ENCODE data around the gene SLC22A12. TPM values are rescaled to one million over a fixed set of nuclear protein-coding genes. Genes with fewer than 3 reads are reported as not detected.

The SLC22A12 gene
- total RNA-seq, 1 experiment from 2014 or later = not detected

DNA sequence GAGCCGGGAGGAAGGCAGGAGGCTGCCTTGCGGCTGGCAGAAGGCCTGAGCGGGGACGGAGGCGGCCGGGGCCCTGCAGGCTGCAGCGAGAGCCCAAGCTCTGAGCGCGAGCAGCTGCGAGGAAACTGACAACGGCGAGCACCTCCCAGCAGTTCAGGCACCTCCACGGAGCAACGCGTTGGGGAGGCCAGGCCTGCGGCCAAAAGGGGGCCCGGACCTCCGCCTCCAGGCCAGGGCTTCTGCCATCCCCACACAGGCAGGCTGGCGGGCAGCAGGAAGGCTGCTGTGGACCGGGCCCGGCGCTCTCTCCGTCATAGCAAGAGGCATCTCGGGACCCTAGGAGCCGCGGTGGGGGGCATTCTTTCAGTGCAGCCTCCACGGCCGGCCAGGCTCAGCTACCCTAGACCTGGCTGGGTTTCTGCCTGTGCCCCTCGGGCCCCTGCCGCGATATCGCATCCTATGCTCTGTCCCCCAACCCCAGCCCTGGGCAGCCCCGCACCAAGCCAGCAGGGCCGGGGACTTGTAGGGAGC, 22.9 kb upstream of the SLC22A12 start:
- Histone ChIP-seq H3K79me2 (ENCODE audit: low read length) (no peaks in the 10 kb centered on the region), H4K20me1 (ENCODE audit: low read length) (no peaks in the 10 kb centered on the region), H3K9me2 (replicated peaks; ENCODE audit: low read length) (no peaks in the 10 kb centered on the region), H3K9me3 (ENCODE audit: low read length) (no peaks in the 10 kb centered on the region), H3K27ac (ENCODE audit: low read length) (no peak overlapping the region), H3K4me2 (ENCODE audit: low read length) (no peak overlapping the region), H3K4me3 (ENCODE audit: low read length) (no peak overlapping the region), H3K36me3 (ENCODE audit: low read depth, low read length) (no peaks in the 10 kb centered on the region), H3K4me1 (ENCODE audit: insufficient read depth, low read length) (0 out of 2 replicates have a peak, but pooled peaks cover 9% of the 10 kb centered on the region), H2AFZ (ENCODE audit: low read length) (no peak overlapping the region), H3F3A (ENCODE audit: low read length, unreplicated experiment) (no peaks in the 10 kb centered on the region), H3K27me3 (ENCODE audit: low read length) (peaks cover 14% of the 10 kb centered on the region), H3K9ac (ENCODE audit: low read length) (no peak overlapping the region)
- DNase-seq (no peak), ATAC-seq (no peak)
- BruUV-seq (replicated peaks) = no TSS peak
- intact Hi-C loops (cut with micrococcal nuclease) = no loop called here
- TF ChIP-seq CTCF (conservative IDR thresholded peaks at IDR 0.05; ENCODE audit: low read depth, low read length) = no peak
- ChIA-PET CTCF (no interaction called here), POLR2A (ENCODE audit: unreplicated experiment) (no interaction called here)

- intact Hi-C loops (cut with micrococcal nuclease) = no loop called here
- H3K27me3 ChIP-seq (ENCODE audit: low read length) = peaks cover 18% of the 10 kb centered on the region
- H3K4me2 ChIP-seq (ENCODE audit: low read length) = no peak overlapping the region
- CTCF ChIA-PET = no interaction called here
- H3K27ac ChIP-seq (ENCODE audit: low read length) = no peak overlapping the region
- no peaks in the 10 kb centered on the region for H3K9me3 ChIP-seq (ENCODE audit: low read length)
- no peak overlapping the region for H3K9ac ChIP-seq (ENCODE audit: low read length)
- H3K79me2 ChIP-seq (ENCODE audit: low read length) = no peaks in the 10 kb centered on the region
- no peak overlapping the region for H2AFZ ChIP-seq (ENCODE audit: low read length)
- POLR2A ChIA-PET (ENCODE audit: unreplicated experiment) = no interaction called here
- H3K4me1 ChIP-seq (ENCODE audit: insufficient read depth, low read length) = 0 out of 2 replicates have a peak, but pooled peaks cover 9% of the 10 kb centered on the region
- no TSS peak for BruUV-seq (replicated peaks)
- DNase-seq = no peak
- no peak for ATAC-seq
- no peaks in the 10 kb centered on the region for H3K9me2 ChIP-seq (replicated peaks; ENCODE audit: low read length)
- no peaks in the 10 kb centered on the region for H3K36me3 ChIP-seq (ENCODE audit: low read depth, low read length)
- TF ChIP-seq EZH2 (IDR thresholded peaks at IDR 0.05; ENCODE audit: low read length, unreplicated experiment) (no peak), EZH2phosphoT487 (IDR thresholded peaks at IDR 0.05; ENCODE audit: borderline replicate concordance, low read length) (no peak), CTCF (conservative IDR thresholded peaks at IDR 0.05; ENCODE audit: low read depth, low read length) (no peak)
- H4K20me1 ChIP-seq (ENCODE audit: low read length) = no peaks in the 10 kb centered on the region
- no peak overlapping the region for H3K4me3 ChIP-seq (ENCODE audit: low read length)
- H3F3A ChIP-seq (ENCODE audit: low read length, unreplicated experiment) = no peaks in the 10 kb centered on the region
Observed at GRCh38 chr11:64568584-64569140, 22.4 kb upstream of the SLC22A12 start.

- no peak for TF ChIP-seq CTCF (conservative IDR thresholded peaks at IDR 0.05; ENCODE audit: low read depth, low read length)
- TF ChIP-seq EZH2phosphoT487 (IDR thresholded peaks at IDR 0.05; ENCODE audit: borderline replicate concordance, low read length) = no peak
- TF ChIP-seq EZH2 (IDR thresholded peaks at IDR 0.05; ENCODE audit: low read length, unreplicated experiment) = no peak
- Histone ChIP-seq H2AFZ (ENCODE audit: low read length) (no peak overlapping the region), H3K4me2 (ENCODE audit: low read length) (no peak overlapping the region), H3K4me1 (ENCODE audit: insufficient read depth, low read length) (0 out of 2 replicates have a peak, but pooled peaks cover 9% of the 10 kb centered on the region), H3K27me3 (ENCODE audit: low read length) (peaks cover 24% of the 10 kb centered on the region), H4K20me1 (ENCODE audit: low read length) (no peaks in the 10 kb centered on the region), H3K9me3 (ENCODE audit: low read length) (no peaks in the 10 kb centered on the region), H3K27ac (ENCODE audit: low read length) (no peak overlapping the region), H3K36me3 (ENCODE audit: low read depth, low read length) (no peaks in the 10 kb centered on the region), H3K9ac (ENCODE audit: low read length) (no peak overlapping the region), H3F3A (ENCODE audit: low read length, unreplicated experiment) (no peaks in the 10 kb centered on the region), H3K9me2 (replicated peaks; ENCODE audit: low read length) (no peaks in the 10 kb centered on the region), H3K79me2 (ENCODE audit: low read length) (no peaks in the 10 kb centered on the region), H3K4me3 (ENCODE audit: low read length) (no peak overlapping the region)
- BruUV-seq (replicated peaks) = no TSS peak
- intact Hi-C loops (cut with micrococcal nuclease) = no loop called here
- no peak for DNase-seq
- CTCF ChIA-PET = no interaction called here
- no peak for ATAC-seq
- POLR2A ChIA-PET (ENCODE audit: unreplicated experiment) = no interaction called here
Observed at GRCh38 chr11:64569300-64569970, 21.6 kb upstream of the SLC22A12 start.
